Thymus (tissue), 11 donors: ENCODE measurements around the gene PTPRA. TPM values are rescaled to one million over a fixed set of nuclear protein-coding genes. Genes with fewer than 3 reads are reported as not detected.

Experiments
- DNase-seq, 9 donors: peaks; one replicate each; pipeline ENCODE4 v3.0.0-alpha.2; 2013; ENCODE audit warnings: low spot score in 9 of 9, low read depth in 6 of 9, missing footprints in 1 of 9
- H3K27ac ChIP-seq, 2 donors: one replicate each; pipeline ENCODE4 v1.5.1; 2013; ENCODE audit warnings: control low read depth in 1 of 2, low read depth in 1 of 2, low read length in 1 of 2, mild to moderate bottlenecking in 1 of 2, moderate library complexity in 1 of 2
- H3K27me3 ChIP-seq, 2 donors: one replicate each; pipeline ENCODE4 v1.5.1; 2013; ENCODE audit warnings: low read length in 1 of 2; ENCODE audit not compliant: control insufficient read depth in 2 of 2, insufficient read depth in 1 of 2
- H3K36me3 ChIP-seq, 2 donors: one replicate each; pipeline ENCODE4 v1.5.1; 2013; ENCODE audit warnings: low read length in 1 of 2, mild to moderate bottlenecking in 1 of 2, moderate library complexity in 1 of 2; ENCODE audit not compliant: control insufficient read depth in 2 of 2, insufficient read depth in 2 of 2
- H3K4me1 ChIP-seq, 2 donors: one replicate each; pipeline ENCODE4 v1.5.1; 2013; ENCODE audit warnings: low read length in 2 of 2; ENCODE audit not compliant: control insufficient read depth in 2 of 2, insufficient read depth in 2 of 2
- H3K4me3 ChIP-seq, 2 donors: one replicate each; pipeline ENCODE4 v1.5.1; 2013; ENCODE audit warnings: low read length in 2 of 2, control low read depth in 1 of 2, mild to moderate bottlenecking in 1 of 2
- H3K9me3 ChIP-seq, 2 donors: one replicate each; pipeline ENCODE4 v1.5.1; 2013; ENCODE audit warnings: low read length in 1 of 2, mild to moderate bottlenecking in 1 of 2; ENCODE audit not compliant: control insufficient read depth in 2 of 2, insufficient read depth in 1 of 2
- WGBS: extraction: QIAGEN DNeasy Blood & Tissue Kit; methylation state at CpG from one replicate; pipeline ENCODE4 v1.1.7; 2013; 5-methylcytosine and 5-hydroxymethylcytosine counted together
- polyA plus RNA-seq: library from polyadenylated mRNA; stranded (reverse); fragments of 200-250 nt; gene quantifications from one replicate; pipeline ENCODE4 v1.2.3, GENCODE V29; 2013
- total RNA-seq: library from RNA; stranded (reverse); fragments of 120-200 nt; gene quantifications from one replicate; pipeline ENCODE4 v1.2.4, GENCODE V29; 2013
- donor health status: healthy.

Gene PTPRA
- total and polyA plus RNA-seq, 2 donors = 35.5 to 55.0 TPM

DNA sequence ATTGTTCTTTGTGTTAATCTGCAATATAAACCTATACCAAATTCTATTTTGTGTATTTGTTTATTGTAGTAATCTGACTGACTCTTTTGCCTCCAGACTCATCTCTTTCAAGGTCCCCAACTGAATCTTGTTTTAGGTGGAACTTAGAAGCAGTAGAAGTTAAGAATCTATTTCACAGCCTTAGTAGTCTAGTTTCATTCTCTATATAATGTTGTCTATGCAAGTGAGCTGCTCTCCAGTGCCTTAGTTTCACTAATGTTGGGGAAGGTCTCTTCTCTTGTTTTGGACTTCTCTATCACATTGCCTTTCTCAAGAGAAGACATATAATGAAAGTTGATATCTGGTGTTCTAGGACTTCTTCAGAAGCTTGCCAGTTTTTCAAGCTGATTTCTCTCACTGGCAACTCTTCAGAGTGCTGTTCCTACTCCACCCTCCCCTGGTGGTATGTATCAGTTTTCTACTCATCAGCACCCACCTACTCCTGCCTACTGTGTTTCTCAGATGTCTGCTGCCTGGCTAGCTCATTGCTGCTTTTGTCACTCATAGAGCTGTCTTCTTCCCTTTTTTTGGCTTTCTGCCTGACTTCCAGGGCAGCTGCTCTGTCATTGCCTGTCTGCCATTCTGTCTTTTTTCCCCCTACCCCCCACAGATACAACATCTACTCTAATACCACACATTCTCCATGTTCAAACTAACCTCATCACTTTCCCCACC lies 82.1 kb downstream of the PTPRA start:
- Histone ChIP-seq H3K27me3 (no peaks in the 10 kb centered on the region), H3K36me3 (peaks cover 15 to 22% of the 10 kb centered on the region in 2 donors), H3K9me3 (no peaks in the 10 kb centered on the region), H3K4me3 (no peak overlapping the region), H3K4me1 (no peaks in the 10 kb centered on the region), H3K27ac (no peak overlapping the region)
- DNase-seq = no peak

DNA sequence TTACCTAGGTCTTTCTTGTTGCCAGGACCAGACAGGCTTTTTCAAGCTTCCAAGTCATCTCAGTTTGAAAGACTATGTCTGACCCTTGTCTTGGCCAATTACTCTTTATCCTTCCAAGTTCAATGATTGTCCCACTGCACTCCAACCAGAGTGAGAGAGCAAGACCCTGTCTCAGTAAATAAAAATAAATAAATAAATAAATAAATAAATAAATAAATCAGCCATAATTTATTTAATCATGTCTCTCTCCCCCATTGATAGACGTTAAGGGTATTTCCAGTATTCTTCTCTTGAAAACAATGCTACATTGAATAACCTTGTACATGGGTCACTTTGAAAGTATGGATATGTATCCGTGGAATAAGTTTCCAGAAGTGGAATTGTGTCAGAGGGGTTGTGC lies 83.2 kb downstream of the PTPRA start:
- no peak for DNase-seq
- WGBS = 98% methylated on average over 2 of the region's 2 CpGs
- no peaks in the 10 kb centered on the region for H3K9me3 ChIP-seq
- peaks cover 10 to 17% of the 10 kb centered on the region in 2 donors for H3K36me3 ChIP-seq
- H3K27me3 ChIP-seq = no peaks in the 10 kb centered on the region
- no peaks in the 10 kb centered on the region for H3K4me1 ChIP-seq
- no peak overlapping the region for H3K27ac ChIP-seq
- no peak overlapping the region for H3K4me3 ChIP-seq

DNA sequence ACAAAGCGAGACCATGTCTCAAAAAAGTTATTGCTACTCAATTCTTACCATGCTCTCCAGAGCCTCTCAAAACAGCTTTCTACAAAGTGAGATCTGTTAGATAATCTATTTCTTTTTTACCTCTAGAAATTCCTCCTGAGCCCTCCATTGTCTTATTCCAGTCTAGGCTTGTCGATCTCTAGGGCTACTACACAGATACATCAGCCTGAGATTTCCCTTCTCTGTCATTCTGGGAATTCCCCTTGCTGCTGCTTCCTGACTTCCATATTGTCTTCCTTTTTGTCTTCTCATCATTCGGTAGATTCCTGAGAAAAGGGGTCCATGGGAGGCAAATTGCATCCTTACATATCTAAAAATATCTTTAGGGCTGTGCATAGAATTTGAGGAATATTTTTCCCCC lies 94.6 kb downstream of the PTPRA start:
- Histone ChIP-seq H3K27me3 (no peaks in the 10 kb centered on the region), H3K36me3 (peaks cover 25 to 40% of the 10 kb centered on the region in 2 donors), H3K4me1 (no peaks in the 10 kb centered on the region), H3K9me3 (no peaks in the 10 kb centered on the region), H3K27ac (no peak overlapping the region), H3K4me3 (no peak overlapping the region)
- no peak for DNase-seq
- WGBS = 94% methylated on average over 3 of the region's 3 CpGs

DNA sequence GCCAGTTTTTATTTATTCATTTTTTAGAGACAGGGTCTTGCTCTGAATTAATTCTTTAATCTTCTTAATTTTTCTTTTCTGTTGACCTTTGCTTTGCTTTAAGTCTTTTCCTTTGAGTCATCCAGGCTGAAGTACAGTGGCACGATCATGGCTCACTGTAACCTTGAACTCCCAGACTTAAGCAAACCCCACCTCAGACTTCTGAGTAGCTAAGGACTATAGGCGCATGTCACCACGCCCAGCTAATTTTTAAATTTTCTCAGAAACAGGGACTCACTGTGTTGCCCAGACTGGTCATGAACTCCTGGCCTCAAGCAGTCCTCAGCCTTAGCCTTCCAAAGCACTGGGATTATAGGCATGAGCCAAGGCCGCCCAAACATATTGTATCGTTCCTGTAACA lies 98.8 kb downstream of the PTPRA start:
- no peaks in the 10 kb centered on the region for H3K27me3 ChIP-seq
- DNase-seq = no peak
- no peaks in the 10 kb centered on the region for H3K9me3 ChIP-seq
- WGBS = 98% methylated on average over 5 of the region's 5 CpGs
- no peak overlapping the region for H3K27ac ChIP-seq
- H3K4me3 ChIP-seq = no peak overlapping the region
- peaks cover 13 to 17% of the 10 kb centered on the region in 2 donors for H3K36me3 ChIP-seq
- no peaks in the 10 kb centered on the region for H3K4me1 ChIP-seq

DNA sequence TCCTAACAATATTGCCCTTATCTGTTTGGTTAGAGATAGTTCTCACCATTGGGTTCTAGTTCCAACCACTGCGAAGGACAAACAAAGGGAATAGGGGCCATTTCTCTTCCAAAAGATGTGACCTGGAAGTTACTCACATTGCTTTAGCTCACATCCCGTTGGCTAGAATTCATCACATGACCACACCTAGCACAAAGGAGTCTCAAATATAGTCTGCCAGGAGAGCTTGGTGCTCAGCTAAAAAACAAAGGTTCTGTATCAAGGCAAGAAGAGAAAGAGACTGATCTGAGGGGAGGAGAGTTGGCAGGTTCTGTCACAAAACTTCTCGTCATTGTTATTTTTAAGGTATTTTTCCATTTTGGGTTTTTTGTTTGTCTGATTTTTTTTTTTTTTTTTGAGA lies 100.3 kb downstream of the PTPRA start:
- Histone ChIP-seq H3K4me3 (no peak overlapping the region), H3K36me3 (peaks cover 12% of the 10 kb centered on the region in 2 donors), H3K4me1 (no peaks in the 10 kb centered on the region), H3K27ac (no peak overlapping the region), H3K9me3 (no peaks in the 10 kb centered on the region), H3K27me3 (no peaks in the 10 kb centered on the region)
- DNase-seq = no peak
- 99% methylated on average over 3 of the region's 3 CpGs for WGBS

DNA sequence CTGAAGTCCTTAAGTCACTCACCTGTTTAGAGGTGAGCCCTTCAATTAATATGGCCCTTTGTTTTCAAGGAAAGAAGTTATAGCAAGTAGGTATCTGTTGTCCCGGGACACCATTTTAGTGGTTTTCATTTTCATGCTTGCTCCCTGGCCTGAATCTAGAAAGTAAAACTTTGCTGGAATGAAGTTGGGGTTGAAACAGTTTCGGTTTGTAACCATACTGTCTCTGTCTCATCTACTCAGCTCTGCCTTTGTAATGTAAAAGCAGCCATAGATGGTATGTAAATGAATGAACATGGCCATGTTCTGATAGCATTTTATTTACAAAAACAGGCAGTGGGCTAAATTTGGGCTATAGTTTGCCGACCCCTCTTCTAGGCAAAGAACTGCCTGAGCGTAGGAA lies 105.2 kb downstream of the PTPRA start:
- no peak overlapping the region for H3K27ac ChIP-seq
- no peaks in the 10 kb centered on the region for H3K9me3 ChIP-seq
- peaks cover 1 to 6% of the 10 kb centered on the region in 2 donors for H3K36me3 ChIP-seq
- DNase-seq = no peak
- no peaks in the 10 kb centered on the region for H3K27me3 ChIP-seq
- WGBS = 85% methylated on average over 4 of the region's 4 CpGs
- no peaks in the 10 kb centered on the region for H3K4me1 ChIP-seq
- H3K4me3 ChIP-seq = no peak overlapping the region

DNA sequence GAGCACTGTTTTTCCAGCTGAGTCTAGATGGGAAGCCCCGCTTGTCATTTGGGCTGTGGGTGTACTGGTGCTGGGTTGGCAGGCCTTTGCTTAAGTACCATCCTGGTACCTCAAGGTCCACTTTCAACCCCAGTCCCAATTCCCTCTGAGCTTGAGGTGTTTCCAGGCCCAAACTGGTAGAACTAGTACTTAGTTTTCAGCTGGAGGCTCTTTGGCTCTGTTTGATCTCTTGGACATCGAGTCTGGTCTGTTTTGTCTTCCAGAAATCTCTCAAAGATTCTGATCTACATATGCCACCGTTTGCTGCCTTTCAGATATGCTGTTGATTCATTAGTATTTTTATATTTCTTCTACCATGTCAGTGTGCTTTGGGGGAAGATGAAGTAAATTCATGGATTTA lies 108.4 kb downstream of the PTPRA start:
- peaks cover 15 to 23% of the 10 kb centered on the region in 2 donors for H3K36me3 ChIP-seq
- 96% methylated on average over 3 of the region's 3 CpGs for WGBS
- H3K9me3 ChIP-seq = no peaks in the 10 kb centered on the region
- H3K27ac ChIP-seq = peak overlapping the region in 1 of 2 donors; percentile 5
- H3K4me3 ChIP-seq = no peak overlapping the region
- no peaks in the 10 kb centered on the region for H3K27me3 ChIP-seq
- no peaks in the 10 kb centered on the region for H3K4me1 ChIP-seq
- no peak for DNase-seq

DNA sequence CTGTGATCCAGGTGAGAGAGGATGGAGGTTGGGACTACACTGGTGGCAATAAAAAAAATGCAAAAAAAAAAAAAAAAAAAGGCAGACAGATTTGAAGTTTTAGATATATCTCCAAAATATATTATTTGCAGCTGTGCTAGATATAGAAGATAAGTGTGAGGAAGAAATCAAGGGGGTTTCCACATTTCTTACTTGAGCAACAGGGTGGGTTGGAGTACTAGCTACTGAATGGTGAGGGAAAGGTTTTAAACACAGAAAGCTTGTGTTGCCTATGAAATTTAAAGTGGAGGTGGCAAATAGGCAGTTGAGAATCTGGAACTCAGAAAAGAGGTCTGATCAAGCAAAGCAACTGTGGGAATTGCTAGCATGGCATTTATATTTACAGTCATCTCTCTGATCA lies 110.2 kb downstream of the PTPRA start:
- no peaks in the 10 kb centered on the region for H3K27me3 ChIP-seq
- no peaks in the 10 kb centered on the region for H3K4me1 ChIP-seq

DNA sequence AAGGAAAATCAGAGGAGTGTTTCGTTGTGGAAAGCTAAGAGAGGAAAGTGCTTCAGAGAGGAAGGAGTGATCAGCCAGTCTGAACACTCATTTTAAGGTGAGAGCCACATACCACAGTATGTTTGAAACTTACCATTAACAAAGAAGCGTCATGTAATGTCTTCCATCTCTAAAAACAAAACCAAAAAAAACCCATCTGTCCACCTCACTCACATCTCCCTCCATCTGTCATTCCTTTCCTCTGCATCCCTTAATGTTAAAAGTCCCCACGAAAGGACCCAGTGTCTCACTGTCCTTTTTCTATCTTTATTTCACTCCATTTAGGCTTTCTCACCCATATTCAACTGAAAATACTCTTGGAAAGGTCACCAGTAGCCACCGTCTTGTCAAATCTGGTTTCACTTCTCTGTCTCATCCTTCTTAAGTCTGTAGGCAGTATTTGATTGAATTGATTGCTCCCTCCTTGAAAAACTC lies 110.8 kb downstream of the PTPRA start:
- no peak for DNase-seq
- Histone ChIP-seq H3K4me3 (no peak overlapping the region), H3K27me3 (no peaks in the 10 kb centered on the region), H3K27ac (no peak overlapping the region), H3K9me3 (no peaks in the 10 kb centered on the region), H3K4me1 (no peaks in the 10 kb centered on the region), H3K36me3 (peaks cover 34 to 46% of the 10 kb centered on the region in 2 donors)
- 91% methylated on average over 4 of the region's 4 CpGs for WGBS

More for the DNA sequence above, 110.2 kb downstream of the PTPRA start:
- Histone ChIP-seq H3K4me3 (no peak overlapping the region), H3K27ac (no peak overlapping the region), H3K9me3 (no peaks in the 10 kb centered on the region), H3K36me3 (peaks cover 28 to 40% of the 10 kb centered on the region in 2 donors)
- no peak for DNase-seq
